GM19395 (cell line): ENCODE data around the gene MAPKBP1.

ENCODE experiments used
- ATAC-seq: cut with Tn5 transposase; IDR thresholded peaks from one replicate; pipeline ENCODE4 v1.9.1; 2021; ENCODE audit warnings: mild to moderate bottlenecking, moderate library complexity; ENCODE audit not compliant: unreplicated experiment

MAPKBP1 gene

GRCh38 chr15:41806291-41807181 is 32.3 kb downstream of the MAPKBP1 start:
- ATAC-seq = no peak

GRCh38 chr15:41809121-41809520 is 34.8 kb downstream of the MAPKBP1 start:
- no peak for ATAC-seq

DNA sequence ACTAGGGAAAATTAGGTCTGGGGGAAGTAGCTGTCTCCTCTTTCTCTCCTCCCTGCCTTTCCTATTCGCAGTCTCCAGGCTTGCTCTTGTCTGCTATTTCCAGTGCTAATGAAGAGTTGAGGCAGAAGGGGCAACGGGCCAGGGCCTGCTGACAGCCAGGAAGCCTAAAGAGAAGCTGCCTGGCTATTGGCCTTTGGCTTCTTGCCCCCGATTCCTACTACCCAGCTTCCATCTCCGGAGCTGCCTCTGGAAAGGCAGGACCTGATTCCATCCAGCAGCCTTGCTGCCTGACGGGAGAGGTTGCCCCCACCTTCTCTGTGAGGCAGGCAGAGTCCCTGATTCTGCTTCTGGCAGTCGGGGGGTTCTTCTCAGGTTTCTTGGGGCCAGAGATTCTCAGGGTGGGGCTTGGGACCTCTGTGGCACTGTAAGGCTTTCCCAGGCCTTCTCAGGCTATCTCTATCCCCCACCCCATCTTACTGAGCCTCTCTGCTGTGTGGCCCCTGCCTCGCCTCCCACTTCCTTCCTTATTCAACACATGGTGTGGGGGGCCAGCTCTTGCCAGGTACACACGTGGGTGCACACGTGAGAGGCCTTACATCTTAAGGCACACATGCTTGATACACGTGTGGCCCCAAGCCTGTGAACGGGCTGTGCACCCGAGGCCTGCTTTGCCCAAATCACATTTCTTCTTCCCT is 35.4 kb downstream of the MAPKBP1 start:
- no peak for ATAC-seq

DNA sequence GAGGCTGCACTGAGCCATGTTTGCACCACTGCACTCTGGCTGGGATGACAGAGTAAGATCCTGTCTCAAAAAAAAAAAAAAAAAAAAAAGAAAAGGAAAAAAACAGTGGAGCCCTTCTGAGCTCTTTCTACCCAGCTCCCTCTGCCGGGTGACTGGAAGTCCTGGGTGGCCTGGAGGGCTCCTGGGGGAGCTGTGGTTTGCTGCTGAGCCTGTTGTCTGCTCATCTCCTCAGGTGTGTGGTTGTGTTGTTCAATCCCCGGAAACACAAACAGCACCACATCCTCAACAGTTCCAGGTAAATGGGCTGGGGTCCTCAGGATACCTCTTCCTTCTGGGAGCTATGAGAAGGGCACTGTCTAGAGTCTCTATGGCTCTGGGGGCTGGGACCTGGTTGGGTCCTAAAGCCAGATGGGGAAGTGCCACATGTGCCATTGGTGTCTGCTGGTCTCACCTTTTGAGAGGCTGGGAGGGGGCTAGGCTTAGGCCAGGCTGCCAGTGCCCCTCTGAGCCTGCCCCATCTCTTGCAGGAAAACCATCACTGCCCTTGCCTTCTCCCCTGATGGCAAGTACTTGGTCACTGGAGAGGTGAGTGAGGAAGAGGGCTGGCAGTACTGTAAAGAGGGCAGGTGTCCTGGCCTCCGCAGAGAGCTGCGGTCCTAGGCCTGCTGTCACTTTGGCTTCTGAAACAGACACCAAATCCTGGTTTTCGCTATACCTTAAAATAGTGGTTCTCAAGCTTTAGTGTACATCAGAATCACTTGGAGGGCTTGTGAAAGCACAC is 36.6 kb downstream of the MAPKBP1 start:
- ATAC-seq = no peak

DNA sequence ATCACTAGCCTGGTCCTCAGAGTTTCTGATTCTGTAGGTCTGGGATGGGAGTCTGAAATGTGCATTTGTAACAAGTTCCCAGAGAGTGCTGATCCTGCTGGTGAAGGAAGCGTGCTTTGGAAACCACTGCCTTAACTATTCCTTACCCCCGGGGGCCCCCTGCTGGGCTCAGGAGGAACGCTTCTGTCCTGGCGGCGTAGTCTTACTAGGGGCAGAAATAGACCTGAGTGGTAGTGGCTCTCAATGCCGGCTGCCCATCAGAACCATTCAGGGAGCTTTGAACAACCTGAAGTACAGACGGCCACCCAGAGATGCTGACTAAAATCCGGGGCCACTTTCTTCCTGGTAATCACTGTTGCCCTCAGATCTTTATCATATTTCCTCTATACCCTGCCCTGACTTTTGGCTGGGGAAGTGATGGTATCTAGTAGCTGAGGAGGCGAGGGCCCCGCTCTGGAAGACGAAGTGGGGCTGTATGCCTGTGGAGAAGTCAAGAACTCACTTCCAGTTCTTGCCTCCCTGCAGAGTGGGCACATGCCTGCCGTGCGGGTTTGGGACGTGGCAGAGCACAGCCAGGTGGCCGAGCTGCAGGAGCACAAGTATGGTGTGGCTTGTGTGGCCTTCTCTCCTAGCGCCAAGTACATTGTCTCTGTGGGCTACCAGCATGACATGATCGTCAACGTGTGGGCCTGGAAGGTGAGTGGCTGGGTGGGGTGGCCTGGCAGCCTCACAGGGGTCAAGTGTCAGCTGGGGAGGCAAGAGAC is 37.3 kb downstream of the MAPKBP1 start:
- no peak for ATAC-seq

GRCh38 chr15:41812820-41813375 is 38.6 kb downstream of the MAPKBP1 start:
- ATAC-seq = no peak

- ATAC-seq = no peak
Observed at GRCh38 chr15:41813426-41813825, 39.1 kb downstream of the MAPKBP1 start.

DNA sequence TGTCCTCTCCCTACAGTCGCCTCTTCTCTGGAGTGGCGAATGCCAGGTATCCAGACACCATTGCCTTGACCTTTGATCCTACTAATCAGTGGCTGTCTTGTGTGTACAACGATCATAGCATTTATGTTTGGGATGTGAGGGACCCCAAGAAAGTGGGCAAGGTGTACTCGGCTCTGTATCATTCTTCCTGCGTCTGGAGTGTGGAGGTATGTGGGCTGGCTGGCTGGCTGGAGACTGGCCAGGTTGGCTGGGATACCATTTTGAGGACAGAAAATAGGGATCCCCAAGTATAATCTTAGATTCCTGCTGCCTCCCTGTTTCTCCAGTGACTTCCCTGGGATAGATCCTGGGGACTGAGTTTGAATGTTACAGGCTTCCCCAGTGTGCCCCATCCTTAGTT is 40.2 kb downstream of the MAPKBP1 start:
- ATAC-seq = no peak

- no peak for ATAC-seq
Observed at GRCh38 chr15:41816788-41817187, 42.5 kb downstream of the MAPKBP1 start.

- no peak for ATAC-seq
Observed at GRCh38 chr15:41817327-41817726, 43.0 kb downstream of the MAPKBP1 start.

DNA sequence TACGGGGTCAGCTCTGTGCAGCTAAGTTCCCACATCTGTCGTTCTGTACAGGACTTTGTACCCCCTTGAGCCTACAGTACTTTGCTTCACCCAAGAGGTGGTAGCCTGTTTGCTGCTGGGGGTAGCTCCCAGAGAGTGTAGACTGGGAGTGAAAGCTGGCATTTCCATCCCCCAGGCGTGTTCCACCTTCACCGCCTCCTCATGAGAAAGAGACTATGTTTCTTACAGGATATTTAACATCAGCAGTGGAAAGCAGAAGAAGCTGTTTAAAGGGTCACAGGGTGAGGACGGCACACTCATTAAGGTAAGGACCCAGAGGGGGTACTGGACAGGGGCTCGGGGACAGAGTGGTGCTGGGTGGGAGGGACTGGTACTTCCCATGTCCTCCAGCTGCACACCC is 43.5 kb downstream of the MAPKBP1 start:
- no peak for ATAC-seq

GRCh38 chr15:41819455-41820050 is 45.3 kb downstream of the MAPKBP1 start:
- ATAC-seq = no peak

DNA sequence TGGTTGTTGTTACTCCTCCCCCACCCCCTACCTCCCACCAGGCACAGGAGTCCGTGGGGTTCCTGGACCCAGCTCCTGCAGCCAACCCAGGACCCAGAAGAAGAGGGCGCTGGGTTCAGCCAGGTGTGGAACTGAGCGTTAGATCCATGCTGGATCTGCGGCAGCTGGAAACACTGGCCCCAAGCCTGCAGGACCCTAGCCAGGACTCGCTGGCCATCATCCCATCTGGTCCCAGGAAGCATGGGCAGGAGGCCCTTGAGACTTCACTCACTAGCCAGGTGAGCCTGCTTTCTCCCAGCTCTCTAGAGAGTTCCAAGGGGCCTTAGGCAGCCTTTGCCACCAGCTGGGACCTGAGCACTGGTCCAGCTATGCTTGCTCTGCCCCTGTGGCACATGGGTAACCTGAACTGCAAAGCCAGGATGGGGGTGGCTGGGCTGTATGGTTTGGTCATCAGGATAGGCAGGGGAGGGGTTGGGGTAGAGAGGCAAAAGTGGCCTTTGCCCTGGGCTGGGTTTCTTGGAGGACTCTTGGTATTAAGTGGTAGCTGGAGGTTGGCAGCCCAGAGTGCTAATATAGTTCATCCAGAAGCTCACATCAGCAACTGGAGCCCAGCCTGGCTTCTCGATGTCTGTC is 46.6 kb downstream of the MAPKBP1 start:
- ATAC-seq = no peak

GRCh38 chr15:41821831-41822230 is 47.5 kb downstream of the MAPKBP1 start:
- no peak for ATAC-seq

DNA sequence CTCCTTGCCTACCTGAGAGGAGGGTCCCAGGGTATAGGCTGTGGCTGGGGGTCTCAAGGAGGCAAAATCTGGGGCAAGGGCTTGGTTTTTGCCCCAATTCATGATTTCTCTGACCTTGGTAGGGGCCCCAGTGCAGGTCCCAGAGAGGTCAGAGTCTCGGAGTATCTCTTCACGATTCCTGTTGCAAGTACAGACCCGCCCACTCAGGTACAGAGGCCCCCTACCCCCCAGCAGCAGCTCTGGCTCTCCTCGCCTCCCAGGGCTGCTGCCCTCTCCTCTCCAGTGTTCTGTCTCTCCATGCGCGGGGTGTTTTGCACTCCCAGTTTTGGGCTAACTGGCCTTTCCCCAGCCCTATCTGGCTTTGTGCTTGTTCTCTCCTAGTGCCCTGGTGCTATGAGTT is 48.2 kb downstream of the MAPKBP1 start:
- ATAC-seq = no peak

GRCh38 chr15:41822957-41823356 is 48.7 kb downstream of the MAPKBP1 start:
- ATAC-seq = no peak

DNA sequence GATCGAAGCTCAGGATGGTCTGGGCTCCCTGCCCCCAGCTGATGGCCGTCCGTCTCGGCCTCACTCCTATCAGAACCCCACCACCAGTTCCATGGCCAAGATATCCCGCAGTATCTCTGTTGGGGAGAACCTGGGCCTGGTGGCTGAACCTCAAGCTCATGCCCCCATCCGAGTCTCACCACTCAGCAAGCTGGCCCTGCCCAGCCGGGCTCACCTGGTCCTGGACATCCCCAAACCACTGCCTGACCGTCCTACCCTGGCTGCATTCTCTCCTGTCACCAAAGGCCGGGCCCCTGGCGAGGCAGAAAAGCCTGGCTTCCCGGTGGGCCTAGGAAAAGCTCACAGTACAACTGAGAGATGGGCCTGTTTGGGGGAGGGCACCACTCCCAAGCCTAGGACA is 49.2 kb downstream of the MAPKBP1 start:
- ATAC-seq = no peak

DNA sequence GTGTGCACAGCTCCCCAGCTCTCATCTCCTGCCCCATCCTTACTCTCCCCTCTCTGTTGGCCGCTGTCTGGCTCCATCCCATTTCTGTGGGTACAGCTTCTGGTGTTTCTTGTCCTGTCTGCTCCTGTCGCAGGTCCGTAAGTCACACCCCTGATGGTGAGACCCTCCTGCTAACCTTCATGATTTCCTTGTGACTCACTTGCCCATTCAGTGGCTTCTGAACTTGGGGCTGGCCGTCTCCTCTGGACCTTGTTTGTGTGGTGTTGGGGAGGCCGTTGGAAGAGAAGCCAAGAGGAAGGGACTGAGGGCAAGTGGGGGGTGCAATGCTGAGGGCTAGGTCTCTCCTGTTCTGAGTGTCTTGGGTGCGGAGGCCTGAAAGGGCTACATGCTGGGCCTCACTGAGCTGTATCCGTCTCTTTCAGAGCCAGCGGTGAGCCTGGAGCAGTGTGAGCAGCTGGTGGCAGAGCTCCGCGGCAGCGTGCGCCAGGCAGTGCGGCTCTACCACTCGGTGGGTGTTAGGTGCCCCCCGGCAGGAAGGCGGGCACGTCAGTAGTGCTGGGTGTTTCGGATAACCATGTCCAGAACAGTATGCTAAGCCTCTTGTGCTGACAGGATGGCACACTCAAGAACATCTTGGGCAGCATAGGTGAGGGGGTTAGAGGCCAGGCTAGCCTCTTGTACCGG is 49.9 kb downstream of the MAPKBP1 start:
- no peak for ATAC-seq

DNA sequence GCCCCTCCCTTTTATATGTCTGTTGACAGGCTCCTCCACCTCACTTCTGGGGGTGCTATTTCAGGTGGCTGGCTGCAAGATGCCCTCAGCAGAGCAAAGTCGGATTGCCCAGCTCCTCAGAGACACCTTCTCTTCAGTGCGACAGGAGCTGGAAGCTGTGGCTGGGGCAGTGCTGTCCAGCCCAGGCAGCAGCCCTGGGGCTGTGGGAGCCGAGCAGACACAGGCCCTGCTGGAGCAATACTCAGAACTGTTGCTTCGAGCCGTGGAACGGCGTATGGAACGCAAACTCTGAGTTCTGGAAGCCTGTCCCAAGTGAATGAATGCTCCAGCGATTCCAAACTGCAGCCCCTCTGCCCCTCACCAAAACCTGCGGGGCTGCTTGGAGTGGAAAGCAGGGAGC is 50.9 kb downstream of the MAPKBP1 start:
- ATAC-seq = no peak
